Erythroblast (primary cell): ENCODE results near the gene SNX33.

ENCODE experiments used
- GATA1 ChIP-seq: IDR thresholded peaks from 2 replicates; pipeline ENCODE4 v1.6.1; 2011; ENCODE audit warnings: low read depth, mild to moderate bottlenecking, control low read depth, low read length, moderate library complexity
- POLR2A ChIP-seq: IDR thresholded peaks from 2 replicates; pipeline ENCODE4 v1.6.1; 2011; ENCODE audit warnings: mild to moderate bottlenecking, low read length

GRCh38 chr15:75651810-75652543 is 4.3 kb downstream of the SNX33 start:
- TF ChIP-seq POLR2A (no peak), GATA1 (no peak)
